PC-9 (cell line): Measurements from ENCODE around the gene PABPC1L. TPM values are rescaled to one million over a fixed set of nuclear protein-coding genes. Genes with fewer than 3 reads are reported as not detected.

ENCODE experiments used
- BruUV-seq: library from RNA; stranded (reverse); fragments of 400-500 nt; replicated peaks from 2 replicates; lab custom pipeline; 2021; lab: Mats Ljungman, UMichigan
- CTCF ChIA-PET: fragments of 300-600 bp; sonication (Branson Sonifier 250); formaldehyde crosslinking; loops from one replicate; lab custom pipeline; 2022; ENCODE audit warnings: antibody characterized with exemption; lab: Charles Lee
- POLR2A ChIA-PET: fragments of 300-600 bp; sonication (Branson Sonifier 250); formaldehyde crosslinking; loops from one replicate; lab custom pipeline; 2022; ENCODE audit warnings: antibody characterized with exemption; ENCODE audit not compliant: unreplicated experiment; lab: Charles Lee
- DNase-seq, 2 experiments: peaks; one replicate each; pipeline versions ENCODE4 v3.0.0 to v3.0.0-alpha.2; 2015 to 2022; ENCODE audit warnings: mixed read lengths in 1 of 2
- H2AFZ ChIP-seq: fragments of 200-600 bp; sonication (generic); 2 replicates; pipeline ENCODE4 v1.8.1; 2017; ENCODE audit warnings: antibody characterized with exemption
- H3F3A ChIP-seq: fragments of 200-600 bp; sonication (generic); 2 replicates; pipeline ENCODE4 v1.8.1; 2017; ENCODE audit warnings: antibody characterized with exemption, mild to moderate bottlenecking, low read depth; ENCODE audit not compliant: insufficient read depth
- H3K27ac ChIP-seq: fragments of 200-600 bp; sonication (generic); 2 replicates; pipeline ENCODE4 v1.6.1; 2016; ENCODE audit warnings: mixed run types
- H3K27me3 ChIP-seq: fragments of 200-600 bp; sonication (generic); 2 replicates; pipeline ENCODE4 v1.6.1; 2016; ENCODE audit warnings: low read depth, mixed run types; ENCODE audit not compliant: insufficient read depth
- H3K36me3 ChIP-seq: fragments of 200-600 bp; sonication (generic); 2 replicates; pipeline ENCODE4 v1.6.1; 2016; ENCODE audit warnings: low read depth, mixed run types
- H3K4me1 ChIP-seq: fragments of 200-600 bp; sonication (generic); replicated peaks from 2 replicates; pipeline ENCODE4 v1.6.1; 2016; ENCODE audit warnings: mixed run types; ENCODE audit not compliant: insufficient read depth
- H3K4me2 ChIP-seq: fragments of 200-600 bp; sonication (generic); 2 replicates; pipeline ENCODE4 v1.6.1; 2017; ENCODE audit warnings: mixed run types
- H3K4me3 ChIP-seq: fragments of 200-600 bp; sonication (generic); 2 replicates; pipeline ENCODE4 v1.6.1; 2016; ENCODE audit warnings: mixed run types
- H3K79me2 ChIP-seq: fragments of 200-600 bp; sonication (generic); 2 replicates; pipeline ENCODE4 v1.6.1; 2017; ENCODE audit warnings: low read depth, mixed run types
- H3K9me2 ChIP-seq: fragments of 200-600 bp; sonication (generic); 2 replicates; pipeline ENCODE4 v1.8.1; 2017; ENCODE audit warnings: mild to moderate bottlenecking; ENCODE audit not compliant: insufficient read depth
- H3K9me3 ChIP-seq: fragments of 200-600 bp; sonication (generic); 2 replicates; pipeline ENCODE4 v1.8.1; 2016; ENCODE audit warnings: low read depth; ENCODE audit not compliant: insufficient read depth
- H4K20me1 ChIP-seq: fragments of 200-600 bp; sonication (generic); 2 replicates; pipeline ENCODE4 v1.8.1; 2017; ENCODE audit not compliant: insufficient read depth
- CTCF ChIP-seq: fragments of 200-600 bp; sonication (generic); conservative IDR thresholded peaks from 2 replicates; pipeline ENCODE4 v1.6.1; 2017; ENCODE audit warnings: mixed run types, antibody characterized with exemption, mild to moderate bottlenecking, moderate library complexity
- EZH2 ChIP-seq: fragments of 200-600 bp; sonication (generic); IDR thresholded peaks from 2 replicates; pipeline ENCODE4 v1.8.0; 2017; ENCODE audit warnings: antibody characterized with exemption, low read depth
- intact Hi-C: fragments of 100-400 bp; cut with micrococcal nuclease; formaldehyde crosslinking; loops from one replicate; pipeline ENCODE4 v1.10.0; 2022; ENCODE audit not compliant: unreplicated experiment
- total RNA-seq: library from RNA; stranded (reverse); gene quantifications from 2 replicates; pipeline ENCODE4 v1.2.3, GENCODE V29; 2021

The PABPC1L gene
- total RNA-seq, 1 experiment from 2014 or later: 132 TPM

GRCh38 chr20:44959638-44960102 is 49.8 kb downstream of the PABPC1L start:
- intact Hi-C loops: loop anchor here (2.0 kb wide), 1 partner anchor 49 kb away; the partner anchor contains the start of gene PABPC1L
- Histone ChIP-seq H3K4me1 (peaks cover 35% of the 10 kb centered on the region), H3K9me3 (no peaks in the 10 kb centered on the region), H3K79me2 (peaks cover 51% of the 10 kb centered on the region), H3K9me2 (no peaks in the 10 kb centered on the region), H3K27me3 (no peaks in the 10 kb centered on the region), H3K4me3 (peak overlapping the region; percentile 97), H3F3A (peaks cover 12% of the 10 kb centered on the region; the same call in 1 of the 2 replicates), H3K27ac (peak overlapping the region; percentile 64), H2AFZ (peak overlapping the region; percentile 83), H3K4me2 (peak overlapping the region; percentile 98), H4K20me1 (peaks cover 5% of the 10 kb centered on the region; the same call in 1 of the 2 replicates), H3K36me3 (peaks cover 24% of the 10 kb centered on the region)
- no peak for TF ChIP-seq CTCF
- no peak for TF ChIP-seq EZH2
- DNase-seq: peak in 1 of 2 experiments; percentile 59
- ChIA-PET POLR2A (interaction anchor here (0.6 to 1.0 kb wide), 4 partner anchors 58 to 946 kb away, joined by 3 to 6 read pairs (median 4); partner anchors contain the start of genes SLPI and YWHAB), CTCF (interaction anchor here (0.6 to 0.7 kb wide), 2 partner anchors 212 to 267 kb away, joined by 3 read pairs; no protein-coding TSS in a partner anchor)
- no TSS peak for BruUV-seq

DNA sequence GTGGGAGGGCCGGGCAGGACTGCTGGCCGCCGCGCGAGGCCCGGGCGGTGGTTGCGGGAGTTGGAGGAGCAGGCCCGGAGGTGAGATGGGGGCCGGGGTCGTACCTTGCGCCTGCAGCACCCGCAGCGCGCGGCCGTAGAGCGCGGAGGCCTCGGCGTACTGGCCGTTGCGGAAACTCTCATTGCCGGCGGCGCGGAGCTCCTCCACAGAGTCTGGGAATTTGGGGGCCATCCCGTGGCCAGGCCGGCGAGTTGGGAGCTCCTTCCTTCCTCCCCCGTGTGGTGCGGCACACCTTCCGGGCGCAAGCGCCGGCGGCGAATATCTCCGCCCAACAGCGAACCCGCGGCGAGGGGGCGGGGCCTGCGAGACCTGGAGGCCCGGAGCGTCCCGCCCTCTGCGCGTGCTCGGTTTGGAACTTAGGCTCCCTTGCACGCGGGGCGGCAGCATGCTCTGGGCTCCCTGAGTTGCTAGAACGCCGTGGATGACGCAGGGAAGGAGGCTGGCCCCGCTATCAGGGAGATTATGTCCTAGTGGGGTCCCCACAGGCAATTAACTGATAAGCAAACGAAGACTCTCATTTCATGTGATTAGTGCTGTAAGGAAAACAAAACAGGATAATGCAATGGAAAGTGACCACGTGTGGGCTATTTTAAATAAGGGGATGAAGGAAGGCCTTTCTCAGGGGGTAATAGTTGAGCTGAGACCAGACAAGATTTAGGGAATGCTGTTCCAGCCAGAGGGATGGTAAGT is 50.4 kb downstream of the PABPC1L start, which contains the start of gene TOMM34:
Gene TOMM34 (minus strand): TSS at position 295 of the 750 bp plus-strand sequence. CDS start 64 bp downstream, at position 231.
- Histone ChIP-seq H3K4me1 (peaks cover 37% of the 10 kb centered on the region), H3K4me3 (peak within 1 kb of the TSS; percentile 97), H3K27ac (peak within 1 kb of the TSS; percentile 64), H3K4me2 (peak within 1 kb of the TSS; percentile 98), H3K27me3 (no peaks in the 10 kb centered on the region), H3K79me2 (peaks cover 49% of the 10 kb centered on the region), H4K20me1 (peaks cover 5% of the 10 kb centered on the region; the same call in 1 of the 2 replicates), H3F3A (peaks cover 18% of the 10 kb centered on the region; the same call in 1 of the 2 replicates), H3K36me3 (peaks cover 18% of the 10 kb centered on the region), H3K9me2 (no peaks in the 10 kb centered on the region), H2AFZ (peak within 1 kb of the TSS; percentile 83), H3K9me3 (no peaks in the 10 kb centered on the region)
- no peak for TF ChIP-seq EZH2
- no peak for TF ChIP-seq CTCF
- DNase-seq: peak; percentile 84 to 97
- POLR2A ChIA-PET: interaction anchor here (0.6 to 1.0 kb wide), 5 partner anchors 11 to 384 kb away, joined by 3 to 6 read pairs (median 4); partner anchors contain the start of genes SLPI and YWHAB
- intact Hi-C loops: loop anchor here (2.0 kb wide), 1 partner anchor 49 kb away; the partner anchor contains the start of gene PABPC1L
- CTCF ChIA-PET: interaction anchor here (0.7 kb wide), 1 partner anchor 213 kb away, joined by 3 read pairs; no protein-coding TSS in a partner anchor
- BruUV-seq: TSS peak; percentile 58
